Lower lobe of right lung (tissue), 2 donors: ENCODE data around the gene TMEM253. TPM values are rescaled to one million over a fixed set of nuclear protein-coding genes. Genes with fewer than 3 reads are reported as not detected.

ENCODE experiments used
- ATAC-seq, 2 donors: fragments of 200-7000 bp; cut with Tn5 transposase; one replicate each; pipeline ENCODE4 v1.9.1; 2020 to 2022; ENCODE audit warnings: mild to moderate bottlenecking in 2 of 2, moderate library complexity in 2 of 2
- DNase-seq: peaks from one replicate; pipeline ENCODE4 v3.0.0-alpha.2; 2020
- H3K27ac ChIP-seq: fragments of 200-600 bp; one replicate; pipeline ENCODE4 v1.8.0; 2022
- H3K27me3 ChIP-seq: fragments of 200-600 bp; one replicate; pipeline ENCODE4 v1.8.0; 2022; ENCODE audit warnings: low read depth
- H3K36me3 ChIP-seq: fragments of 200-600 bp; one replicate; pipeline ENCODE4 v1.8.0; 2022; ENCODE audit warnings: mild to moderate bottlenecking
- H3K4me1 ChIP-seq: fragments of 200-600 bp; one replicate; pipeline ENCODE4 v1.8.0; 2022
- H3K4me3 ChIP-seq: fragments of 200-600 bp; one replicate; pipeline ENCODE4 v1.8.0; 2022; ENCODE audit warnings: mild to moderate bottlenecking
- H3K9me3 ChIP-seq: fragments of 200-600 bp; one replicate; pipeline ENCODE4 v1.8.0; 2022
- intact Hi-C: fragments of 100-400 bp; cut with DNase I; formaldehyde crosslinking; loops from one replicate; pipeline ENCODE4 v1.11.0; 2022
- total RNA-seq: library from RNA; stranded (reverse); fragmentation: NEBNext Ultra II Directional; extraction: Animal tissue kit (Norgen Biotek cat#: 25700); gene quantifications from one replicate; pipeline ENCODE4 v1.2.1, GENCODE V29; 2021
- TF ChIP-seq, protein P1 (sequence below): fragments of 200-600 bp; IDR thresholded peaks from one replicate; pipeline ENCODE4 v1.8.0; 2022; ENCODE audit warnings: antibody characterized with exemption, mild to moderate bottlenecking
- donor health status: DM: no; HTN: yes; CAD: no; lungs with severe emphysema.

TMEM253 gene
- total RNA-seq, 1 donor from 2014 or later: 0.50 TPM

DNA sequence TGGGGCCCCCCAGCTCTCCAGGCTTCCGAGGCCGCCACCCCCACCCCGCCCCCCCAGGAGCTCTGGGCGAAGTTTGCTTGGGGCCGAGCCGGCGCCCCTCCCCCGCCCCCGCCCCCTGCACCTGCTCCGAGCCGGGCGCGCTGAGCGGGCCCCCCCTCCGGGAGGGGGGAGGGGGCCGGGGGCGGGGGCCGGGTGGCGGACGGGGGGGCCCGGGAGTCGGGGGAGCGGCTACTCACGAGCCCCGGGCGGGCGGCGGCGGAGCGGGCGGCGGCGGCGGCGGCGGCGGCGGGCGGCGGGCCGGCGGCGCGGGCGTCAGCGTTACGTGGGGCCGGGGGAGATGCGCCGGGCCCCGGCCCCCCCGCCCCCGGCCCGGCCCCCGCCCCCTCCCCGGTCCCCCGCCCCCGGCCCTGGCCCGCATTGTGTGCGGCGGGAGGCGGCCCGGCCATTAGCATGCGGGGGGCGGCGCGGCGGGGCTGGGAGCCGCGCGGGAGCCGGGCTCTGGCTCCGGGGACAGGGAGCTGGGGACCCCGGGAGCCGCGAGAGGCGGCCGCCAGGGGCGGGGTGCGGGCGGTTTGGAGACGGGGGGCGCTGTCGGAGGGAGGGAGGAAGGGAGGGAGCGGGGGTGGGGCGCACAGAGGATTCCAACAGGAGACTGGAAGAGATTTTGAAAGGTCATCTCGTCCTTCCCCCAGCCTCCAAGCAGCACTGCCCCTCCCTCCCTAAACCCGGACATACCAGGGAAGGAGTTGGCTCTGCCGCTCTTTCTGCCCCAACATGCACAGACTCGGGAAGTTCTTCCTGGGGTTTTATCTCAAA is 2.6 kb upstream of the TMEM253 start, which contains the start of gene ZNF219:
ZNF219 (minus strand) TSS at position 580 of the 816 bp plus-strand sequence. CDS start 5,064 bp downstream, outside the sequence.
- DNase-seq (peak; percentile 65), ATAC-seq (peak; percentile 46 to 56)
- Histone ChIP-seq H3K4me3 (peak within 1 kb of the TSS; percentile 62), H3K9me3 (no peaks in the 10 kb centered on the region), H3K4me1 (peaks cover 30% of the 10 kb centered on the region), H3K27me3 (no peaks in the 10 kb centered on the region), H3K36me3 (peaks cover 4% of the 10 kb centered on the region), H3K27ac (peak within 1 kb of the TSS; percentile 83)
- intact Hi-C loops: loop anchor here (5.0 kb wide), 1 partner anchor 76 kb away; no protein-coding TSS in a partner anchor
- TF ChIP-seq, protein P1, sequence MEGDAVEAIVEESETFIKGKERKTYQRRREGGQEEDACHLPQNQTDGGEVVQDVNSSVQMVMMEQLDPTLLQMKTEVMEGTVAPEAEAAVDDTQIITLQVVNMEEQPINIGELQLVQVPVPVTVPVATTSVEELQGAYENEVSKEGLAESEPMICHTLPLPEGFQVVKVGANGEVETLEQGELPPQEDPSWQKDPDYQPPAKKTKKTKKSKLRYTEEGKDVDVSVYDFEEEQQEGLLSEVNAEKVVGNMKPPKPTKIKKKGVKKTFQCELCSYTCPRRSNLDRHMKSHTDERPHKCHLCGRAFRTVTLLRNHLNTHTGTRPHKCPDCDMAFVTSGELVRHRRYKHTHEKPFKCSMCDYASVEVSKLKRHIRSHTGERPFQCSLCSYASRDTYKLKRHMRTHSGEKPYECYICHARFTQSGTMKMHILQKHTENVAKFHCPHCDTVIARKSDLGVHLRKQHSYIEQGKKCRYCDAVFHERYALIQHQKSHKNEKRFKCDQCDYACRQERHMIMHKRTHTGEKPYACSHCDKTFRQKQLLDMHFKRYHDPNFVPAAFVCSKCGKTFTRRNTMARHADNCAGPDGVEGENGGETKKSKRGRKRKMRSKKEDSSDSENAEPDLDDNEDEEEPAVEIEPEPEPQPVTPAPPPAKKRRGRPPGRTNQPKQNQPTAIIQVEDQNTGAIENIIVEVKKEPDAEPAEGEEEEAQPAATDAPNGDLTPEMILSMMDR: no peak

DNA sequence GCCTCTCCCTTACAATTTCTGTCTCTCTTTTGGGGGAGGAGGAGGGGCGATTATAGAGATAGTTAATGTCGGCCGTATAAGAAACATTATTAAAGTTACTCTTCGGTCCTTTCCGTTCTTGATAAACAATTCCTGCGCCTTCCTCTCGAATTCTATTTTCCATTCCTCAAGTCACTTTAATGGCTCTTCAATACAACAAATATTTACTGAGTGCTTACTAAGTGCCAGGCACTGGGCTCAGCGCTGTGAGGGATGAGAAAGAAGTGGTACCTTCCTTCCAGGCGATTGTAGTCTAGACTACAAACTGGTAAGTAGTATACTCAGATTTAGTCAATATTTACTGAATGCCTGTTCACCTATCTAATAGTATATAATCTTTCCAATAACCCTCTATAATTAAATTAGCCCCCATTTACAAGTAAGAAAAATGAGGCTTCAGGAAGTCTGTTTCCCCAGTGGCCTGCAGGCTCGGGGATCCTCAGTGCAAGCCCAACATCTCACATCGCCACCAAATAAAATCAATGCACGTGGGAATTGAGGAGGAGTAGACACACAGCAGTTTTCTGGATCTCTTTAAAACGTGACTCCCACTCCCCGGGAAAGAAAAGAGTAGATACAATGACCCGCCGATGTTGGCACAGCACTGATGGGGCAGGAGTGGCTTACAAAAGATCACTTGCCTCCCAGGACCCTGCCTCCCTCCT is 1.8 kb upstream of the TMEM253 start:
- intact Hi-C loops: loop anchor here (5.0 kb wide), 1 partner anchor 77 kb away; no protein-coding TSS in a partner anchor
- Histone ChIP-seq H3K4me3 (peak overlapping the region; percentile 62), H3K9me3 (no peaks in the 10 kb centered on the region), H3K4me1 (peaks cover 30% of the 10 kb centered on the region), H3K36me3 (no peaks in the 10 kb centered on the region), H3K27ac (peak overlapping the region; percentile 83), H3K27me3 (no peaks in the 10 kb centered on the region)
- no peak for DNase-seq
- peak in 1 of 2 donors; percentile 20 for ATAC-seq
- TF ChIP-seq, protein P1: no peak

GRCh38 chr14:21099596-21099985 is 1.3 kb upstream of the TMEM253 start:
- peak overlapping the region; percentile 62 for H3K4me3 ChIP-seq
- intact Hi-C loops: loop anchor here (5.0 kb wide), 1 partner anchor 77 kb away; no protein-coding TSS in a partner anchor

DNA sequence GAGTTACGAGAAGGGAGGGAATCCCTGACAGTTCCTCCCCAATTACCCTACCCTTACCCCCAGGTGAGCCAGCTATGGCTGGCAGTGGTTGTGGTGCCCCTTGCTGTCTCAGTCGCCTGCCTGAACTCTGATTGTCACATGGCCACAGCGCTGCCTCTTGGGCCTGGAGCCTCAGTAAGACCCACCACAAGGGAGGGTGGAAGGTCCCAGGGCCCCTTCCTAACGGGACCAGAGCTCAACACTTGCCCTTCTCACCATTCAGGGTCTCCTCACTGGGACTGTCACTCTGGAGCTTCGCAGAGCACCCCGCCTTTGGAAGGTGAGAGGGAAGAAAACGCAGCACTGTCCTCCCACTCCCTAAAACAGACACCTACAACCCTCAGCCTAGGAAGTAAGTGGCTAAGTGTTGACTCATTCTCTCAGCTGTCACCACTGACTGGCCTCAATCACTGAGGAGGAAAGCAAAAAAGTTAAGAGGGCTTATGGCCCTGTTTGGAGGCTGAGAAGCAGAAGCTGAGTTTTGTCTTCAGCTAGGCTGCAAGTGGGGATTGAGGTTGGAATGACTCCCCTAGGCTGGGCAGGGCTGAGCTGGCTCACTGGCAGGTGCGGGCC is 1.0 kb downstream of the TMEM253 start:
- Histone ChIP-seq H3K36me3 (no peaks in the 10 kb centered on the region), H3K4me3 (no peak overlapping the region), H3K4me1 (peaks cover 46% of the 10 kb centered on the region), H3K9me3 (no peaks in the 10 kb centered on the region), H3K27ac (no peak overlapping the region), H3K27me3 (no peaks in the 10 kb centered on the region)
- ATAC-seq (no peak), DNase-seq (no peak)
- TF ChIP-seq, protein P1: no peak
- intact Hi-C loops: no loop called here

More at GRCh38 chr14:21099596-21099985, 1.3 kb upstream of the TMEM253 start:
- no peak for DNase-seq
- peaks cover 30% of the 10 kb centered on the region for H3K4me1 ChIP-seq
- ATAC-seq: no peak
- H3K36me3 ChIP-seq: no peaks in the 10 kb centered on the region
- no peaks in the 10 kb centered on the region for H3K27me3 ChIP-seq
- H3K27ac ChIP-seq: peak overlapping the region; percentile 83
- H3K9me3 ChIP-seq: no peaks in the 10 kb centered on the region
- TF ChIP-seq, protein P1: no peak
